HG03575 (cell line): ENCODE measurements around the gene GIN1.
"Not testable (repeated sequence)": the region's sequence is repeated elsewhere in the genome, so short reads cannot be mapped to it uniquely, and the experiment has no call there.

ENCODE experiments used
- ATAC-seq: cut with Tn5 transposase; IDR thresholded peaks from one replicate; pipeline ENCODE4 v1.9.1; 2021; ENCODE audit not compliant: unreplicated experiment, insufficient number of reproducible peaks, low FRiP score; ENCODE audit errors: extremely low read depth

GIN1 gene

DNA sequence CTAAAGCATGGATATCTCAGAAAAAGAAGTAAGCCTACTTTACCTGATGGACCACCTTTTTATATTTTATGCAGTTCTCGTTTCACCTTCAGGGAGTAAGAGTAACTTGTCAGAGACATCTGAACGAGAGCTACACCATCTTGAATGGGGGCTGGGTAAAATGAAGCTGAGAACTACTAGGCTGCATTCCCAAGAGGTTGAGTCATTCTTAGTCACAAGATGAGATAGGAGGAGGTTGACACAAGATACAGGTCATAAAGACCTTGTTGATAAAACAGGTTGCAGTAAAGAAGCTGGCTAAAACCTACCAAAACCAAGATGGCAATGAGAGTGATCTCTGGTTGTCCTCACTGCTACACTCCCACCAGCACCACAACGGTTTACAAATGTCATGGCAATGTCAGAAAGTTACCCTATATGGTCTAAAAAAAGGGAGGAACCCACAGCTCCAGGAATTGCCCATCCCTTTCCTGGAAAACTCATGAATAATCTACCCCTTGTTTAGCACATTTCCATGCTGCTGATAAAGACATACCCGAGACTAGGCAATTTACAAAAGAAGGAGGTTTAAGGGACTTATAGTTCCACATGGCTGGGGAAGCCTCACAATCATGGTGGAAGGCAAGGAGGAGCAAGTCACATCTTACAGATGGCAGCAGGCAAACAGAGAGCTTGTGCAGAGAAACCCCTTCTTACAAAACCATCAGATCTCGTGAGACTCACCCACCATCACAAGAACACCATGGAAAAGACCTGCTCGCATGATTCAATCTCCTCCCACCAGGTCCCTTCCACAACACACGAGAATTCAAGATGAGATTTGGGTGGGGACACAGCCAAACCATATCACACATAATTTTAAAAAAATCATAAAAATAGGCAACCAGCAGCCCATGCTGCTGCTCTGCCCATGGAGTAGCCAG, 62.5 kb downstream of the GIN1 start:
- no peak for ATAC-seq

DNA sequence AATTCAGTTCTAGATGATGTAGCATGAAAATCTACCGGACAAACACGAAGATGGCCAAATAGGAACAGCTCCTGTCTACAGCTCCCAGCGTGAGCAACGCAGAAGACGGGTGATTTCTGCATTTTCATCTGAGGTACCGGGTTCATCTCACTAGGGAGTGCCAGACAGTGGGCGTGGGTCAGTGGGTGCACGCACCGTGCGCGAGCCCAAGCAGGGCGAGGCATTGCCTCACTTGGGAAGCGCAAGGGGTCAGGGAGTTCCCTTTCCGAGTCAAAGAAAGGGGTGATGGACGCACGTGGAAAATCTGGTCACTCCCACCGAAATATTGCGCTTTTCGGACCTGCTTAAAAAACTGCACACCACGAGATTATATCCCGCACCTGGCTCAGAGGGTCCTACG, 73.2 kb downstream of the GIN1 start:
- not testable (repeated sequence) for ATAC-seq

DNA sequence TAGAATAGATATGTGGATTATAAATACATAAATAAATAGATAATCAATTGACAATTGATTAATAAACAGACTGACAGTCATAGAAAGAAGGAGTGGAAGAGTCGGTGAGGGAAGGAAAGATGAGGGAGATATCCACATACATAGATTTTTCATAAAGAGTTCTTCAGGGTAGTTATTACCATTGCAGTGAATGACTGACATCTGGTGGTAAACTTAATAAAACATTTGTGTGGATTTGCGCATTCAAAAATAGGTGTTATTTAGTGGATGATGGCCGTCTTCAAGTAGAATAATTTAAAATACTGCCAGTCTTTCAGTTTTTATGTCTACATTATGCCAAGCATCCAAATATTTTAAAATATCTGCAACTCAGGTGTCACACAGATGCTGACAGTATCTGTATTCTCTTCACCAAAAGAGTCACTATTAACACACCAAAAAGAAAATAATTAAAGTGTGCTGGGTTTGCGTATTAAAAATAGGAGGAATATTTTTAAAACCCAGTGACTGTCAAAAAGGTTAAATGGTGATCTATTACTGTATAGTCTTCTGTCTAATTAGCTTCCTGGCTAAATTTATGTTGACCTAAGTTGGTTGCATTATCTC, 78.8 kb downstream of the GIN1 start:
- ATAC-seq: no peak

DNA sequence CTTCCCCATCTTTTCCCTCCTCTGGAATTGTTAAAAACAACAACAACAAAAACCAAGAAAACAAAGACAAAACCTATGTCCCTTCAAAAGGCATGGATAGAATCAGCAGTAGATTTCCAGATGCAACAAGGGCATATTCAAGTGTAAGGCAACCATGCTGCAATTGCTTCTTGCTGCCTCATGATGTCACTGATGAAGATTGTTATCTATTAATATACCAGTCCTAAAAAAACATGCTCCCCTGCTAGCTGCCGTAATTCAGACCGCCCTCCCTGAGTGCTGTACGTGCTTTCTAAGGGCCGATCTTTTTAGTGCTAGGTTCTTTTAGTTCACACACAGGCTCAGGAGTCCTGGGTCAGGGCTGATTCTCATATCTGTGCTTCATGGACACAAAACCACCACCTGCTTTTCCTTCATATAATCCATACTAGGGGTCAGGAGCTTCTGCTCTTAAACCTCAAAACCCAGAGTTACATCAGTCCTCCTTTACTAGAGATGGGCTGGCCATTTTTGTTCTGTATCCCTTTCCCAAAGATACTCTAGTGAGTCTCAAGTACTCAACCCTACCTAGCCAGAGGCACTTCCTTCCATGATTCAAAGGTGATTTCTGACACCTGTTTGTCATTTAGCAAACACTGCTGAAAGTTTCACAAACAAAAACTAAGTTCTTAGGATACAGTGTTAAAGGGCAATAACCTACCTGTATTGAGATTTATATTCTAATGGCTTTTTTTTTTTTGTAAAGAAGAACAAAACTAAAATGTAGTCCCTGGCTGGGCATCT, 82.1 kb downstream of the GIN1 start:
- no peak for ATAC-seq

DNA sequence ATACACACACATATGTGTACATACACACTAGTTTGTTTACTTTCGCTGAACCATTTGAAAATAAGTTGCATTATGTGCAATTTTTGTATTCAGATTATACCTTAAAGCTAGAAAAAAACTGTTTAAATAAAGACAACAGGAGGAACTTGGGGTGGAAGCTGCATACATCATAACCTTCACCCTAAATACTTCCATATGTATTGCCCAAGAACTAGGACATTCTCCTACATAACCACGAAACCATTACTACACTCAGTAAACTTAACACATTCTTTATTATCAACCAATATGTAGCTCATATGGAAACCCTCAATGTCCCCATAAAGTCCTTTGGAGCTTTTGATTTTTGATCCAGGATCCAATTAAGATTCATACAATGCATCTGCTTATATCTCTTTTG, 83.3 kb downstream of the GIN1 start:
- no peak for ATAC-seq
